T-helper 22 cell (primary cell): Measurements from ENCODE around the gene ELF3.
"Not testable (repeated sequence)": the region's sequence is repeated elsewhere in the genome, so short reads cannot be mapped to it uniquely, and the experiment has no call there.

Source experiments
- DNase-seq: peaks from one replicate; pipeline ENCODE4 v3.0.0-alpha.2; 2020; ENCODE audit warnings: low read depth

The ELF3 gene

GRCh38 chr1:202009326-202010179 lies 834 bp upstream of the ELF3 start:
- DNase-seq = no peak

GRCh38 chr1:202011994-202012393 lies 1.6 kb downstream of the ELF3 start:
- no peak for DNase-seq

- DNase-seq = no peak
These were observed 2.4 kb downstream of the ELF3 start for GRCh38 chr1:202012544-202013478.

GRCh38 chr1:202013603-202014002 lies 3.2 kb downstream of the ELF3 start:
- DNase-seq = no peak

GRCh38 chr1:202014060-202014459 lies 3.7 kb downstream of the ELF3 start:
- DNase-seq = no peak

GRCh38 chr1:202014915-202015661 lies 4.7 kb downstream of the ELF3 start:
- DNase-seq = no peak

- DNase-seq = no peak
These were observed 5.2 kb downstream of the ELF3 start for GRCh38 chr1:202015662-202015937.

- no peak for DNase-seq
These were observed 5.8 kb downstream of the ELF3 start for GRCh38 chr1:202016022-202016810.

GRCh38 chr1:202016811-202017748 lies 6.7 kb downstream of the ELF3 start:
- DNase-seq = no peak

- no peak for DNase-seq
These were observed 7.5 kb downstream of the ELF3 start for GRCh38 chr1:202017749-202018467.

GRCh38 chr1:202018468-202019234 lies 8.3 kb downstream of the ELF3 start:
- no peak for DNase-seq

- not testable (repeated sequence) for DNase-seq
These were observed 8.8 kb downstream of the ELF3 start for GRCh38 chr1:202019235-202019558.

- DNase-seq = no peak
These were observed 12.6 kb downstream of the ELF3 start for GRCh38 chr1:202023001-202023433.

GRCh38 chr1:202029171-202029665 lies 18.8 kb downstream of the ELF3 start:
- no peak for DNase-seq

GRCh38 chr1:202029727-202030126 lies 19.3 kb downstream of the ELF3 start:
- no peak for DNase-seq

GRCh38 chr1:202031796-202032195 lies 21.4 kb downstream of the ELF3 start:
- DNase-seq = no peak

- DNase-seq = no peak
These were observed 23.8 kb downstream of the ELF3 start for GRCh38 chr1:202034149-202034682.

GRCh38 chr1:202034683-202035462 lies 24.5 kb downstream of the ELF3 start:
- DNase-seq = no peak
